Measurements from ENCODE around the gene KIF26B.

Gene KIF26B

GRCh38 chr1:245575710-245576109 lies 420.9 kb downstream of the KIF26B start:
- no peak for DNase-seq (ENCODE audit: low spot score)

DNA sequence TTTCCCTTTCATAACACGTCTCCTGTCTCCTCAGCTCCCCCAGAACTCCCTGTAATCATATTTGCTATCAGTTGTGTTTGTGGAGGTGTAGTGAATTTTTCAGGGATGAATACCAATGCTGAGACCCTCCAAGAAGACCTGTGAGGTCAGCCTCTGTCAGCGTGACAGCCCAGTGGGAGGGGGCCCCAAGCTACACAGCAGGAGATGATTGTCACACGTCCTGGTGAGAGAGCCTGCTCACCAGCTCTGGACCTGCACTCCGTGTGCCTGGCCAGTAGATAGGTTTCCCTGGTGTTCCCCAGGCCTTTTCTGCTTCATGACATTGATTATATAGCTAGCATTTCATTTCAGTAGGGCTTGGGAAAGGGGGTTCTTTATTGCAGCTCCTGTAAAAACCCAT lies 421.5 kb downstream of the KIF26B start:
- no peak for DNase-seq (ENCODE audit: low spot score)

GRCh38 chr1:245577191-245578157 lies 422.7 kb downstream of the KIF26B start:
- DNase-seq (ENCODE audit: low spot score): no peak

GRCh38 chr1:245578308-245578707 lies 423.5 kb downstream of the KIF26B start:
- no peak for DNase-seq (ENCODE audit: low spot score)

DNA sequence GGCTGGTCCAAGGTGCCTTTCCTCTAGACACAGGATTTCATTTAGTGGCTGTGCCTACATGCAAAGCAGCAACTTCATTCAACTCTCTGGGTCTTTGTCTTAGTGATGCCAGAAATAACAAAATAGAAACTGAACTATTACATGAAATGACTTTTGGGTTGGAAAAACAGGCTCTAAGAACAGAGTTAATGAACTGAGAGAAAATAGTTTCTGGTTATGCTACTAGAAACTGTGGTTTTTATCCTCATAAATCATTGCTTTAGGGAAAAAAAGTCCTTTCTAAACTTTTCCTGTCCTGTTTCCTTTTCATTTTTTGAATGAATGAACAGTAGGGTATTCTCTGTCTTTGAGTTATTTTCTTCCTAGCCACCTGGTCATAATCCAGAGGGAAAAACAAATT lies 424.0 kb downstream of the KIF26B start:
- DNase-seq (ENCODE audit: low spot score): no peak

- no peak for DNase-seq (ENCODE audit: low spot score)
These were observed 425.1 kb downstream of the KIF26B start for GRCh38 chr1:245579881-245580280.

DNA sequence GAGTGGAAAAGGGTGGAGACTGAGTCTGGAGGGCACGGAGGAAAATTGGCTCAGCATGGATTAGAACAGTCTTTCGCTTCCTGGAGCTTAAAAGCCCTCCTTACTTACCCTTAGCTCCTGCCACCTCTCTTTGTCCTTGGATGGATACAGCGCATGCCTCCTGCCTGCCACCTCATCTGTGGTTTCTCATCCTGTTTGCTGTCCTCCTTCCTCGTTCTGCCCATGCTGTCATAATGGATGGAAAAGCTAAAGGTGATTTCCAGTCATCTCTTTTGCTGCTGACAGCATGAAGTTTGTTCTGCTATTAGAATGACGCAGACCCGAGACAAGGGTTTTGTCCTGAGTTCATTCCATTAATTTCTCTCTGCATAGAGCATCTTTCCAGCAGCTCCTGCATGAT lies 425.9 kb downstream of the KIF26B start:
- no peak for DNase-seq (ENCODE audit: low spot score)

GRCh38 chr1:245582026-245582425 lies 427.2 kb downstream of the KIF26B start:
- DNase-seq (ENCODE audit: low spot score): no peak

DNA sequence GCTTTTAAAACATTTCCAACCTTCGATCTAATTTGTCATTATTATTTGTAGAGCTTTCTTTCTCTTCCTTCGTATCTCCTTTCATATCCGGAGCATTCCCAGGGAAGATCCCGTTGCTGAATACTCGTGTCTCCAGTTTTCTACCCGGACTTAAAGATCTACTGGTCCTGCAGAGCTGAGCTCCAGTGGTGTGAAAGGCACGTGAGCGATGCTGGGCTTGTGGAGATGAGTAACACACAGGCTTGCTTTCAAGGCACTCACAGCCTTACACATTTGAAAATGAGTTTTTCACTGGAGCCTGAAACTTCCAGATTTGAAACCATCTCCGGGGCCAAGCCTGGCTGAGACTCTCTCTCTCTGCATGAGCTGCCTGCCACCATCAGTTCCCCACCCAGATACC lies 428.3 kb downstream of the KIF26B start:
- no peak for DNase-seq (ENCODE audit: low spot score)

- no peak for DNase-seq (ENCODE audit: low spot score)
These were observed 429.0 kb downstream of the KIF26B start for GRCh38 chr1:245583575-245584330.

DNA sequence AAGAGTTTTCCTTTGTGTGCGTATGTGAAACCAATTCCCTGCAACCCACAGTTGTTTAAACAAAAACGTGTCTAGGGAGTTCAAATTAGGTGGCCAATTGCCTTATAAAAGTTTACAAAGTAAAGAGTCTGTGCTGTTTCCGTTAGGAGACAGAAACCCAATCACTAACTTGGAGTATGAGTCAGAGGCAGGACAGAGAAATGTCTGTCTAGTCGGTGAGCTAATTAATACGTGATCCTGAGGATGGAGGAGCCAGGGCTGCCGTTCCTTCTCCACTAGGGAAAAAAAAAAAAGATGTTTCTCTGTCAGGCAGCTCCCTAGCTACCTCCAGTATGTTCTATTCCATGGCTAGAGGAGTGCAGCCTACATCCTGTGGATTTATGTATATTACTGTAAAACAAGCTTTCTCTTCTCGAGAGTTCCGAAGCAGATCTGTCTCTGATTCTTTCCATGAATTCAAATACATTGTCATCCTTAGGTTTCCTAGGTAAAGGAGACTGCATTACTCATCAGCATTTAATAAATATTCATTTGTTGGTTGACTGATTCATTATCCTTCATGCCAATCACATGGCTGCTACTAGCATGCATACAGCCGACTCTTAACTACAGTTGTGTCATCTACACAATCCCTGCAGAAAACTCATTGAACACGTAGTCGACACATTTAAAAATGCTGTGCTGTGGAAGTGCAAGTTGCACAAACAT lies 430.6 kb downstream of the KIF26B start:
- no peak for DNase-seq (ENCODE audit: low spot score)

DNA sequence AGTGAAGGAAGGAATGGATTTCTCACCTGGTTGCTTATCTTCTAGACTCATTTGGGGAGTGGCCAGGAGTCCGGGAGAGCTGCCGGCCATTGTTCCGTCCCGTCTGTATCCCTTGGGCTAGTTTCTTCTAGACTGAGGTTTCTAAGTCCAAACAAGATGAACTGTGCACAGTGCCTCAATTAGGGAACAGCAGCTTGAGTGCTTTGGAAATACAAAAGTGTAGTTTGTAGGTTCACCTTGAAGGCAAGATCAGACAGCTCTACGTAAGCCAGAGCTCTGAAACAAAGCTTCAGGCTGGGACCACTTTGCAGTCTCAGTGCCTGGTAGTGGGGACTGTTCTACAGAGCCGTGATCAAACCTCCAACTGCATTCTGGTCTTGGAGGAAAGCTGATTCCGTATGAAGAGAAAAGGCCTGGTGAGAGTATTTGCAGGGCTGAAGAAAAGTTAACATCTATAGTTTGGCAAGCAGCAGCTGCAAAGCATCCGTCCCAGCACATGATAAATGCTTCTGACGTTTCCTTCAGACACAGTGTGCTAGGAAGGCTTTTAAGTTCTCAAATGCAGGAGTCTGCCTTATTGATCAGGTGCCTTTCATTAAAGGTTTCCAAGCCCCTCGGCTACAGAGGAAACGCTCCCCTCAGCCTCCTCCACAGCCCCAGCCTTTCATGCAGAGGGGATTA lies 432.8 kb downstream of the KIF26B start:
- DNase-seq (ENCODE audit: low spot score): no peak

- no peak for DNase-seq (ENCODE audit: low spot score)
These were observed 433.4 kb downstream of the KIF26B start for GRCh38 chr1:245588116-245588639.

GRCh38 chr1:245589316-245589715 lies 434.5 kb downstream of the KIF26B start:
- DNase-seq (ENCODE audit: low spot score): no peak

- DNase-seq (ENCODE audit: low spot score): no peak
These were observed 435.1 kb downstream of the KIF26B start for GRCh38 chr1:245589906-245590305.

DNA sequence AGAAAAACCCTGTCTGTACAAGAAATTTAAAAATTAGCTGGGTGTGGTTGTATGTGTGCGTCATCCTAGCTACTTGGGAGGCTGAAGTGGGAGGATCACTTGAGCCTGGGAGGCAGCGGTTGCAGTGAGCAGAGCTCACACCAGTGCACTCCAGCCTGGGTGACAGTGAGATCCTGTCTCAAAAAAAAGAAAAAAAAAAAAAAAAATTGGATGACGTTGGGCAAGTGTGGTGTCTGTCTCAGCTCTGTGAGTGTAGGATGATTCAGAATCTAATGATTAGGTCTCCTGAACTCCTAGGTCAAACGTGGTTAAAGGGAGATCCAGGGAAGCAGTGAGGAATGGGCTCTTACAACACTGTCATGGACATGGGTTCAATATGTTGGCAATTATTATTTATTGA lies 435.9 kb downstream of the KIF26B start:
- no peak for DNase-seq (ENCODE audit: low spot score)

DNA sequence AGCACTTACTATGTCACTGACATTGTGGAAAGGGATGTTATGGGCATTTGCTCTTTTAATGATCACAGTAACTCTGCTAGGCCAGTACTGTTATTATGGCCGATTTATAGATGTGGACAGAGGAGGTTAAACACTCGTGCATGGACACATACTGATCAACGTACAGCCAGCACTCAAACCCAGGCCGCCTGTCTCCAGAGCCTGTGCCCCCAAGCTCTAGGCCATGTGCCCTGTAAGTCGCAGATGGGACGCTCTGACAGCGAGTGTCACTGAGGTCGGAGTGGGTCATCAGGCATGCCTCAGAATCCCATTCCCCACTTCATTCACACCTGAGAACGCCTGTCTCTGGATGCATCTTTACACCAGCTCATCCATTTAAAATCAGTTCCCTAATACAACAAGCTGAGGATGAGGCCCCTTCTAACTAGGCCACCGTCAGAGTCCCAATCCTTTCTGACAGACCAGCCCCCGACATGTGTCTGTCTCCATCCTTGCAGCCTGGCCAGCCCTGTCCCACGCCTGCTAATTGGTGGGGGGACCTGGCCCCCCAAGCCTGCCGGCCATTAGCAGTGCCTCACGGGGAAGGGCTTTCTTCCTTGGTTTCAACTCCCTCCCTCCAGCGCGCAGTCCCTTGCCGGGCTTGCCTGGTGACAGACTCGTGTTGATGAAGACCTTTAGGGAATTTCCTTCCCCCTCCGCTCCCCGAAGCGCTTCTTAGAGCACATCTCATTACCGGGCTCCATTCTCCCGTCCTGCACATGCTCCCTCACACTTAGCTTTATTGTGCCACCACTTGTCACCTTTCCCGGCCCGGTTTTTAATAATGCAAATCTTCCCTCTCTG lies 436.8 kb downstream of the KIF26B start:
- no peak for DNase-seq (ENCODE audit: low spot score)

GRCh38 chr1:245592189-245592460 lies 437.3 kb downstream of the KIF26B start:
- no peak for DNase-seq (ENCODE audit: low spot score)

GRCh38 chr1:245598524-245599305 lies 443.9 kb downstream of the KIF26B start:
- DNase-seq (ENCODE audit: low spot score): no peak

All from NAMALWA (cell line).